ENCODE measurements around the gene ZNF616.
"Not testable (repeated sequence)": the region's sequence is repeated elsewhere in the genome, so short reads cannot be mapped to it uniquely, and the experiment has no call there.

ZNF616 gene

GRCh38 chr19:52102782-52103181 is 37.0 kb downstream of the ZNF616 start:
- no peak for DNase-seq

DNA sequence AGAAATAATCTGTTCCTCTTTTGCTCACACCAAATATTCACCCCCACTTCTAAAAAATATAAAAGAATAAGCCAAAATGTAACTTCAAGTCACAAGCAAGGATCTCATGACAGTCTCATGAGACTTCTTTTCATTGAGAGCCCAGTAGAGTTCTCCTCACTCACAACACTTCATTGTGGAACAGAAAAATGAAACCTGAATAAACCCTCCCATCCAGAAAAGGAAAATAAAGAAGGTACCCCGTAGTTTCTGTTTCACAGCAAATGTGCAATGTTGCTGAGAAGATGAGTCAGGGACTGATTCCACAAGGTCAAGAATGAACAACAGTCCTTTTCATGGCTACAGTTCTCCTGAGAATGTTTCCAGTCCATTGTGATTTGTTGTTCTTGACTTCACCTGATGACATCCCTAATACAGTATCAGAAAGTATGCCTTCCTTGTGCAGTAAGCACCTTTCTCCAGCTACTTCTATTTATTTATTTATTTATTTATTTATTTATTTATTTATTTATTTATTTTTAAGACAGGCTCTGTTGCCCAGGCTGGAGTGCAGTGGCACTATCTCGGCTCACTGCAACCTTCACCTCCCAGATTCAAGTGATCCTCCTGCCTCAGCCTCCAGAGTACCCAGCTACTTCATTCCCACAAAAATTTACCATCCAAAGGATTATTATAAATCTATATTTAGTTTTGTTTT is 37.7 kb downstream of the ZNF616 start:
- no peak for DNase-seq

DNA sequence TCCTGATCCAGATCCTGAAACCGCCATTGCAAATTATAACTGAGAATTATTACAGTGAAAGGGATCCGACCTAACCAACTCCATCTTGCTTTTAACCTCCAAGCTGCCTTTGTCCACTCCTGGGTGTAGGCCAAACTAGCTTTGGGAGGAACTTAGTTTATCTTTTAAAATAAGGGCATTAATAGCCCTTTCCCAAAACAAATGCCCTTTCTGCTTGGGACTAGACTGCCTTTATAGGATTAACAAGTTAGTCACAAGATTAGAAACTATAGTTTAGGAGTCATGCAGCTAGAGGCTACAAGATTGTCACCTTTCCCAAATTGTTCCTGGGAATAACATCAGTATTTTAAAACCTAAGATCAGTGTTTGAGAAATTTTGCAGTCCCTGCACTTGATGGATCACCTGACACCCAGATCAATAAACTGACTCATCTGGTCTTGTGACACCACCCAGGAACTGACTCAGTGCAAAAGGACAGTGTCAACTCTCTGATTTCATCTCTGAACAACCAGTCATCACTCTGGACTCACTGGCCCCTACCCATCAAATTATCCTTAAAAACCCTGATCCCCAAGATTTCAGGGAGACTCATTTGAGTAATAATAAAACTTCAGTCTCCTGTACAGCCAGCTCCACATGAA is 40.1 kb downstream of the ZNF616 start:
- DNase-seq: no peak

DNA sequence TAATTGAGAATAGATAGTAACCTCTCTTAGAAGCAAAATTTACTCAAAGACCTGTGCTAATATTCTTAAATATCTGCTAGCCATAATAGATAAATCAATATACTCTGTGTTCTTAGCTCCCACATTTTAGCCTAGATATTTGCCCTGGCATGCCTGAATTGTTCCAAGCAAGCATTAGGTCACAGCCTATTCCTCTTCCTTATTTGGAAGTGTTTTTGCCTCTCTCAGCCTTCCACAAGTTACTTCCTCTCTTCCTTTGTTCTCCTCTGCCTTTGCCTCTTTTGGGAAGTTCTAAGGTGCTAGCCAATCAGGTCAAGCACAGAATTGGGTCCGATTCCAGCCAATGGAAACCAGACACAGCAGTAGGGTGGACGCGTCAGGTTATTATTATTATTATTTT is 43.3 kb downstream of the ZNF616 start:
- DNase-seq: not testable (repeated sequence)

- peak; percentile 93 to 94 for DNase-seq
Measured at GRCh38 chr19:52095172-52096014, 44.3 kb downstream of the ZNF616 start, which contains the start of gene ZNF841. TSS of gene ZNF841 (minus strand) at chr19:52095765. CDS start at chr19:52084801, 10,964 bp downstream.

DNA sequence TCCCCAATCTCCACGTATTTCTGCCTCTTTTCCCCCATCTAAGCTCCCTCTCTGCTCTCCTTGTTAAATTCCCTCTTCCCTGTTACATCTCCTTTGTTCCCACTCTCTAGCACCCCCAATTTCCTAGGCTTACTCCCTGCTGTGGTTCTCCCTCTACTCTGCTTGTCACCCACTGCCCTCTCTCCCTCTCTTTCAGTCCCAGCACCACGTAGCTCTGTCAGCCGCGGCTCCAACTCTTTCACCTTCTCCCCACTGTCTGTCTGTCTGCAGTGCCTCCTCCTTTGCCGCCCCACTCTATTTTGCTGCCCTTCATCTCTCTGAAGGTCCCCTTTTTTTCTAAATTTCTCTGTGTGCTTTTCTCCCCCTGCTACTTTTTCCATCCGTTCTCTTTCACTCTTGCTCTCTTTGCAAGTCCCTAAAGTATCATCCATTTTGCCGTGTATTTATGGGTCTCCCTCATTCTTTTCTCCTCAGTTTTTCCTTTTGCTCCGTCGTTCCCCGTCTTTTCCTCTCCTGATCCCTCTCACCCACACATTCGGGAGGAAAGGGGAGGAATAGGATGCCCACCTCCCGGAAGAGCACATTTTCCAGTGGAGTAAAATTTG is 45.1 kb downstream of the ZNF616 start:
- peak in 1 of 2 experiments; percentile 25 for DNase-seq

DNA sequence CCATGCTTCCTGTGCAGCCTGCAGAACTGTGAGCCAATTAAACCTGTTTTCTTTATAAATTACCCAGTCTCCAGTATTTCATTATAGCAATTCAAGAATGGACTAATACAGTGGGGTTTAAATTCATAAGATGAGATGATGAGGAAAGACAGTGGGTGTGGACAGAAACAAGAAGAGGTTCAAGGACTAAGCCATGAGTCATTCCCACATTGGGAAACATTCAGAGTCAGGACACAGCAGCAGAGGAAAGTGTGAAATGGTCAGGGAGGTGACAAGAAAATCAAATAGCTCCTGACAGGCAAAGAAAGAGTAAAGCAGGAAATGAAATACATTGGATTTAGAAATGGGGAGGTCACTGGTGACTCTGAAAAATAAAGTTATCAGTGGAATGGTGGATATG is 53.3 kb downstream of the ZNF616 start:
- no peak for DNase-seq

DNA sequence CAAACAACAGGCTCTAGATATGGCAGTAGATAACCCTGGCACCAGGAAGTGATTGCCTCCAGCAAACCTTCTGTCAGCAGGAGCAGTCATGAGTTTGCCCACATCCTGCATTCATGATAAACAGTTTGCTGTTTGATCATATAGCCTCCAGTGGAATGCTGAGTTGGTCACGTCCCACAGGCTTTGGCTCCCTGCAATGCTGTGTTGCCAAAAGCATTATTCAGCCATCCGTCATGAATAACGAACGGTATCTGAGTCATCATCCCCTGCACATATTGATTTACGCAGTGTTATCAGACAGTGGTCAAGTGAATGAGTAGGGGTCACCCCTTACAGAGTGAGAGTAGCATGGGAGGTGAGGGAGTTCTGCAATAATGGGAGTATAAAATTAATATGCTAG is 69.2 kb downstream of the ZNF616 start:
- DNase-seq: no peak

DNA sequence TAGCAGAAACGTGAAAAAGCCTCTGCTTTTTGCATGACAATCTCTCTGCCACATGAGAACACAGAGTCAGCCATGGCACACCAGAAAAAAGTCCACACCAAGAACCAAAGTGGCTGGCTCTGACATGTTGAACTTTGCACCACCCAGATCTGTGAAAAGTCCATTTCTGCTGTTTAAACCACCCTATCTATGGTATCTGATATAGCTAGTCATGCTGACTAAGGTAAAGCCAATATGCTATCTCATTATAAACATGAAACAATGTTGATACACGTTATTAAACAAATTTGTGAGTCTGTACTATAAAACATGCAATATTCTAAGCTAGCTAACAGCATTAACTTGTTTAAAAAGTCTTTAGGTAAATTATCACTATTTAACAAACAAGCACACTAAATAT is 70.1 kb downstream of the ZNF616 start:
- no peak for DNase-seq

DNA sequence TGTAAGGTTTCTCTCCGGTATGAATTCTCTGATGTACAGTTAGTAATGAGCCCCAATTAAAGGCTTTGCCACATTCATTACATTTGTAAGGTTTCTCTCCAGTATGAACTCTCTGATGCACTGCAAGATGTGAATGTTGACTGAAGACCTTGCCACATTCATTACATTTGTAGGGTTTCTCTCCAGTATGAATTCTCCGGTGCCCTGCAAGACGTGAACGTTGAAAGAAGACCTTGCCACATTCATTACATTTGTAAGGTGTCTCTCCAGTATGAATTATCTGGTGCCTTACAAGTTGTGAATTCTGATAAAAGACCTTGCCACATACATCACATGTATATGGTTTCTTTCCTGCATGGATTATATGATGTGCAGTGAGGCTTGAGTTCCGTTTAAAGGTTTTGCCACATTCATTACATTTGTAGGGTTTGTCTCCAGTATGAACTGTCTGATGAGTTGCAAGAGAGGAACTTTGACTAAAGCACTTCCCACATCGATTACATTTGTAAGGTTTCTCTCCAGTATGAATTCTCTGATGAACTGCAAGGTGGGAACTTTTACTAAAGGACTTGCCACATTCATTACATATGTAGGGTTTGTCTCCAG is 73.4 kb downstream of the ZNF616 start:
- DNase-seq: no peak

DNA sequence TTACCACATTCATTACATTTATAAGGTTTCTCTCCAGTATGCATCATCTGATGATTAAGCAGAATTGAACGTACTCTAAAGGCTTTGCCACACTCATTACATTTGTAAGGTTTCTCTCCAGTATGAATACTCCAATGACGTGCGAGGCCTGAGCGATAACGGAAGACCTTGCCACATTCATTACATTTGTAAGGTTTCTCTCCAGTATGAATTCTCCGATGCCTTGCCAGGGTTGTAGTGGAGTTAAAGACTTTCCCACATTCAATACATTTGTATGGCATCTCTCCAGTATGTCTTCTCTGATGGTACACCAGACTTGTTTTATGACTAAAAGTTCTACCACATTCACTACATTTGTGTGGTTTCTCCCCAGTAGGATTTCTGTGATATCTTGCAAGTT is 74.3 kb downstream of the ZNF616 start:
- DNase-seq: no peak

Data from activated T-cell treated with anti-CD3 and anti-CD28 coated beads, Interleukin-2, amount 50 U/mL, for 48 hours (primary cell).